Fibroblast of peridontal ligament (primary cell): ENCODE results near the gene RAB11FIP2.

Experiments
- DNase-seq: peaks from one replicate; pipeline ENCODE4 v3.0.0-alpha.2; 2010; ENCODE audit errors: extremely low read depth

The RAB11FIP2 gene

GRCh38 chr10:118035354-118036005 is 11.3 kb downstream of the RAB11FIP2 start:
- no peak for DNase-seq

DNA sequence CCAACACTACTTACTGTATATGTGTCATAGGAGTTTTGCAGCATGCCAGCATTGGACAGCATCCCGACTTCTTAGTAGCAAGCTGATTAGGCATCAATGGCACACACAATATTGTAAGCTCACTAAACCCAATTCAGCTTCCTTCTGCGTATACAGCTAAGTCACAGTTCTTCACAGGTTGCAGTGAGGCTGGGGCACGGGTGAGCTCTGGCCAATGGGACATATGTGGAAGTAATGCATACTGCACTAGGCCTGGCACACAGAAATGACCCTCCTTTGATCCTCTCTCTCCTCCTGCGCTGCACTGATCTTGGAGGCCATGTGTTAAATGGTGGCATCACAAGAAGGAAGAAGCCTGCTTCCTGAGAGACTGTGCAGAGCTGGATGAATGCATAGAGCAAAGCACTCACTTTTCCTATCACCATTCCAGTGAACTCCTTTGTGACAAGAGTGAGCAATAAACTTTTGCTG is 11.9 kb downstream of the RAB11FIP2 start:
- no peak for DNase-seq

GRCh38 chr10:118033905-118034304 is 12.8 kb downstream of the RAB11FIP2 start:
- no peak for DNase-seq

DNA sequence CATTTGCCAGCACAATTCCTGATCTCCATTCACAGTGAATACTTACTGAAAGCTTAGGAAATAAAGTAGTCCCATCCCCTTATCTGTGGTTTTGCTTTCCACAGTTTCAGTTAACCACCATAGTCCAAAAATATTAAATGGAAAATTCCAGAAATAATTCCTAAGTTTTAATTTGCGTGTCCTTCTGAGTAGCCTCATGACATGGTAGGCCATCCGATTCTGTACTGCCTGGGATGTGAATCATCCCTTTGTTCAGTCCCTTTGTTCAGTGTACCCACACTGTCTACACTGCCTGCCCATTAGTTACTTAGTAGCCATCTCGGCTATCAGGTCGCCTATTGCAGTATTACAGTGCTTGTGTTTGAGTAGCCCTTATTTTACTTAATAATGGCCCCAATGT is 14.2 kb downstream of the RAB11FIP2 start:
- DNase-seq: no peak

GRCh38 chr10:118031351-118032075 is 15.2 kb downstream of the RAB11FIP2 start:
- no peak for DNase-seq

- DNase-seq: no peak
Measured at GRCh38 chr10:118028619-118029018, 18.1 kb downstream of the RAB11FIP2 start.

DNA sequence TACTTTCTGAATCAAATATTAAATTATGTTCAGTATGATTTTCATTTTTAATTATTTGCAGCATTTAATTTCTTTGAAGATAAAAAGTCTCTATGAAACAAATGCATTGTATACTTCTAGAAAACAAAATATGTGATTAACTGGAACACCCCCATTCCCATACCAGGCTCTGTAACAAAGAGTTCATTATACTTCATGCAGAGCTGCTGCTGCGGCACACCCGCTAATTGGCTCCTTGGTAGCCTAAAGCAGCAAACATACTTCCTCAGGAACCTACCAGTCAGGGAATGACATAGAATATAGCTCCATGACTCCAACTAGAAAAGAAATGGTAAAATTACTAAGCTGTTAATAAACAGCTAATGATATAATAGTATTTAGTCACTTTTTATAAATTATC is 19.3 kb downstream of the RAB11FIP2 start:
- no peak for DNase-seq

DNA sequence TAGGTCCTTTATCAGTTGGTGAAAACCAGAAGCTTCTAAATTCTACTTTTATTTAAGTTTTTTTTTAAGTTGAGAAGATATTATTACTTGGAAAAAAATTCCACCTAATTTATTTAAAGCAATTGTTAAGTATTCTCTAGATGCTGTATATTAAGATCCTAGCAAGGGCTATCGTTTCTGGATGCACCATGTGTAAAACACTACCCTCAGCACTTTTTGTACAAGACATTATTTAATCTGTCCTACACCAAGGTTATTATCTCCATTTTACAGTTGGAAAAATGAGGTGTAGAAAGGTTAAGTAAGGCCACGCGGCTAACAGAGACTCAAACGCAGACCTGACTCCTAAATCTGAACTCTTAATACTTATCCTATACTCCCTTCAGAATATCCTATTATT is 19.8 kb downstream of the RAB11FIP2 start:
- DNase-seq: no peak

DNA sequence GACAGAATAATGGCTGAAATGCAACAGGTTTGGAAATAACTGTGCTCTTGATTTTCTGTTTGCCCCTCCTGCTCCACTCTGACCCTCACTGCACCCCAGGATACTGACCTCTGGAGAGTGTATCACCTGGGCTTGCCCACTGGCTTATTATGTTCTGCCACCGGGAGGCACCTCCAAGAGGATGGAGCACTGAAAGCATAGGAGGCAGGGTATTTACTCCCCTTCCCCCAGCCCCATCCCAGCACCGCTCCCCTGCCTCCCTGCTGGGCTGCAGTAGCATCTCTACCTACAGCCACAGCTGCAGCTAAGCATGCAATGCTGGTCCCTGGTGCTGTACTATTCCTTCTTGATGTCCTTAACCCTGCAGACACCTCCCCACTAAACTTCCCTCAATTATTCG is 26.4 kb downstream of the RAB11FIP2 start:
- no peak for DNase-seq

GRCh38 chr10:118017850-118018249 is 28.9 kb downstream of the RAB11FIP2 start:
- DNase-seq: no peak

DNA sequence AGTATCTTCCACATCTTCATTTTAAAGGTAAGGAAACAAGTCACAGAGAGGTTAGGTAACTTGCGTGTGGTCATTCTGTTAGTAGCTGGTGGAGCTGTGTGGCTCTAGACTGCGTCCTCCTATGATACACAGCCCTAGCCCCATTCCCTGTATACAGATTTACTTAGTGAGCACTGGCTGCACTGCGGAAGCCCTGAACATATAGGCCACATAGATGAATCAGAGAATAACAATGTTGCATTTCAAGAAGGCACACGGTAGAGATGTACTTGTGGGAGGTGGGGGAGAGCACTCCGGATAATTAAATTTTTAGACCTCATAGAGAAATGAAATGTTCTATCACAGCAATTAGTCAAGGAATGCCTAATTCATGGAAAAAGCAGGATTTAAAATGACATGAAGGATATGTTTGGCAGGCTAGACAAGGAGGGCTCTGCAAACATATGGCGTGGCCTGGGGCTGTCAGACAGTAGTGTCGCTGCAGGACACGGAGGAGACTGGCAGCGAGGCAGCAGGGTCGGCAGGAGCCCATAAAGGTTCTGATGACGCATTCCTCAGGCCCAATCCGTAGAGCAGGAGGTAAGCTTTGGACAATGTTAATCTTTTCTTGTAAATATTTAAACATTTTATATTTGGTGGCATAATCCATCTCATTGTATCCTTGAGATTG is 29.5 kb downstream of the RAB11FIP2 start:
- DNase-seq: no peak

GRCh38 chr10:118012952-118013525 is 33.7 kb downstream of the RAB11FIP2 start:
- DNase-seq: no peak

- DNase-seq: peak; percentile 7
Measured at GRCh38 chr10:118007773-118008172, 39.0 kb downstream of the RAB11FIP2 start.

DNA sequence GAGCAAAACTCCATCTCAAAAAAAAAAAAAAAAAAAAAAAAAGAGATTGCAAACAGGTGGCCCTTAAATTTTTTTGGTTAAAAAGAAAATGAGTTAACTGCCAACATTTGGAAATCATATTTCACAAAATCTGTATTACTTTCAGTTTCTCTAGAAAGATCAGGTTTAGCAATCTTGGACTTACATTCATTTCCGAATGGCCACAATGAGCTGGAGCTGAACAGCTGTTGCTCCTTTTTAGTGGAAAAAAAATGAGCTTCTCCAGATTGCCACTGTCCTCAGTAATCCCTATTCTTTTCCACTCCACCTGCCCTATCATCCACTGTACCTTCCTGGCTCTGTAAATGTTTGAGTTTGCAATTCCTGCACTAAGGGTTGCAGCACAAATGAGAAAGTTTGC is 43.6 kb downstream of the RAB11FIP2 start:
- peak; percentile 40 for DNase-seq

DNA sequence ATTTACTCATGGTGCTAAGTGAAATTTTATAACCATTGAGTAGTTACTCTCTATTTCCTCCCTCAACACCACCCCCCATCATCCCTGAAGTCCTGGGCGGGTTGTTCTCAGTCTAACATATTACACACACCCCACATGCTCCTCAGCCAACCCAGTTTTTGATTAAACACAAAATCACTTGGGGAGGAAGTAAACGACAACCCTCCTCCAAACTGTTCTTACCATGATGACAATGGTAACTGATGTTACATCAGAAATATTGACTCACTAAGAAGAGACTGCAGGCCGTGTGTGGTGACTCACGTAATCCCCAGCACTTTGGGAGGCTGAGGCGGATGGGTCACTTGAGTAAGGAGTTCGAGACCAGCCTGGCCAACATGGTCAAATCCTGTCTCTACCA is 44.2 kb downstream of the RAB11FIP2 start:
- peak; percentile 20 for DNase-seq

GRCh38 chr10:117997673-117998072 is 49.1 kb downstream of the RAB11FIP2 start:
- no peak for DNase-seq

DNA sequence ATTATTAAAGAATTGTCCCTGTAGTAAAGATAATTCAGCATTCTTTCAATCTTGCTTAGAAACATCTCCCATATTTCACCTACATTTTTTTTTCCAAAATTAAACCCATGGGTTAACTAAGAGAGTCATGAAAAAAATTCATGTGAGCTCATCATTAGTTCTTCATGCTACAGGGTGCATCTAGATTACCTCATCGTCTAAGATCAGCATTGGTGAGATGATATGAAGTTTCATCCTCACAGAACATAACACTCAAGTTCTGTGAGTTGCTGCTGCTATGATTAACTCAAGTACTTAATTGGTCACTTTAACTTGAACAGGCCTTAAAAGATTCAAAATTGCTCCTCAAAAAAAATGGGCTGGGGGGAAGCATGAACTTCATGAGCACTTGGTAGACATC is 50.0 kb downstream of the RAB11FIP2 start:
- no peak for DNase-seq

GRCh38 chr10:117994771-117995170 is 52.0 kb downstream of the RAB11FIP2 start:
- no peak for DNase-seq

DNA sequence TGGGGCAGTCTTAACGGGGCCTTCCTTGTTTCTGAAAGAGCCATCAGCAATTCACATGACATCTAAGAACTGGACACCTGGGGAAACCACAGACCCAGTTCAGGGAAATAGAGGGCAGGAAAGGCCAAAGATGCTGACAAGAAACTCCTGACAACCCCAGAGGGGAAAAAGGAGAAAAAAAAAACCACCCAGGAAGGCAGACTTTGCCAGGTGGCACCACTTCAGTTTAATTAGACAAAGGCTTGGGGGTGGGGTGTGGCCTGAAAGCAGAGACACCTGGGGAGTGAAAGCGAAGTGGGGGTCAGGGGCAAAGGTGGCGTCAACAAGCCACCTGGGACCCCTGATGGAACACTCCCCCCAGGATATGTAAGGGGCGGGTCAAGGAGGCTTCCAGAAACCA is 53.6 kb downstream of the RAB11FIP2 start:
- no peak for DNase-seq

GRCh38 chr10:117991701-117992100 is 55.0 kb downstream of the RAB11FIP2 start:
- DNase-seq: no peak

GRCh38 chr10:117989962-117990361 is 56.8 kb downstream of the RAB11FIP2 start:
- DNase-seq: no peak

GRCh38 chr10:117988814-117989213 is 57.9 kb downstream of the RAB11FIP2 start:
- DNase-seq: no peak
